ENCODE measurements around the gene PRMT7.

DNA sequence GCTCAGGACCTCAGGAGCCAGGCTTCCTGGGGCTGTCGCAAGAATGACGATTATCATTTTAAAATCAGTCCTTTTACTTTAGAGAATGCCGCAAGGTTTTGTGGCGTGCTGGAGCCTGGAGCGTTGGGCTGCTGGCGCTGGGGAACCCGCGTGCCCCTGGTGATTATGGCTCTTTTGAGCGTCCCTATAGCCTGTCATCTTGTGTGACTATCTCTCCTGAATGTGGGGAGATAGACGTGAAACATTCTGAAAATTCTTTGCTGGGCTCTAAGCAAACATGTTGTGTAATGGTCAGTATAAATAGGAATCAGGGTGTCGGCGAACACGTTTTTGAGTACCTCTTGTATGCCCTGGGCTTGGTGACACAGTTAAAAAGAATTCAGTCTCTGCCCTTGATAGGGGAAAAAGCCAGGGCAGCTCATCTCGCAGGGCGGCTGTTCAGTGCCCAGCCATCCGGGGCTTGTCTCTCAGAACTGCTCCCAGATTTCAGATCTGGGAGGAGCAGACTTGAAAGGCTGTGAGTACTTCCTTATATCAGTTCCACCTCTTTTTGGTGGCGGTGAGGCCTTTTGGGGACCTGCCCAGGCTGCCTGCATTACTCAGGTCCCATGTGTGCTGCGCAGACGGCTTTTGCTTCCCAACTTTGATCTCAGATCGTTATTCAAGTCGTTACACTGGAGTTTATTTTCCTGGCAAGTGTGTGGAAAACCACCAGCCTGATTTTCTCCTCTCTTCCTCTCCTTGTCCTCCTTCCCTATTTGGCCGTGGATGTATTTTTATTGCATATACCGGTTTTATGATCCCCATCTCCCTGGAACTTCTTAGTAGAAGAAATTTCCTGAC lies 45.5 kb upstream of the PRMT7 start:
- TF ChIP-seq, protein P1, sequence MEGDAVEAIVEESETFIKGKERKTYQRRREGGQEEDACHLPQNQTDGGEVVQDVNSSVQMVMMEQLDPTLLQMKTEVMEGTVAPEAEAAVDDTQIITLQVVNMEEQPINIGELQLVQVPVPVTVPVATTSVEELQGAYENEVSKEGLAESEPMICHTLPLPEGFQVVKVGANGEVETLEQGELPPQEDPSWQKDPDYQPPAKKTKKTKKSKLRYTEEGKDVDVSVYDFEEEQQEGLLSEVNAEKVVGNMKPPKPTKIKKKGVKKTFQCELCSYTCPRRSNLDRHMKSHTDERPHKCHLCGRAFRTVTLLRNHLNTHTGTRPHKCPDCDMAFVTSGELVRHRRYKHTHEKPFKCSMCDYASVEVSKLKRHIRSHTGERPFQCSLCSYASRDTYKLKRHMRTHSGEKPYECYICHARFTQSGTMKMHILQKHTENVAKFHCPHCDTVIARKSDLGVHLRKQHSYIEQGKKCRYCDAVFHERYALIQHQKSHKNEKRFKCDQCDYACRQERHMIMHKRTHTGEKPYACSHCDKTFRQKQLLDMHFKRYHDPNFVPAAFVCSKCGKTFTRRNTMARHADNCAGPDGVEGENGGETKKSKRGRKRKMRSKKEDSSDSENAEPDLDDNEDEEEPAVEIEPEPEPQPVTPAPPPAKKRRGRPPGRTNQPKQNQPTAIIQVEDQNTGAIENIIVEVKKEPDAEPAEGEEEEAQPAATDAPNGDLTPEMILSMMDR (IDR thresholded peaks at IDR 0.05), result no peak
- peak; percentile 50 to 73 (median 70) for TF ChIP-seq POLR2AphosphoS5 (IDR thresholded peaks at IDR 0.05)
